Measurements from ENCODE around the gene NOTCH1.

DNA sequence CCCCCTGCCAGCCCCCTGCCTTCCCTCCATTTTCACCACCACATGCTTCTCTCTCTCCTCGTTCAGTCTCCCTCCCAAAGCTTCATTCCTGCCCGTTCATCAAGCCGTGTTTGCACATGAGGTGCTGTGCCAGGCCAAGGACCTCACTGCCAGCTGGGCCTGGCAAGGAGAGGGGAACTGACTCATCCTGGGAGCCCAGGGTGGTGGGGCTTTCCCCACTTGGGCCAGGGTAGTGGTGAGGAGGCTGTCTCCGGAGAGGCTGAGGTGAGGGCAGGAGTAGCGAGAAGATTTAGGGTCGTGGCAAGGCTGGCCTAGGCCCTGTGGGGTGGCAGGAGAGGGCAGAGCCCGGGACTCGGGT, 30.4 kb upstream of the NOTCH1 start:
- TF ChIP-seq, protein P1, sequence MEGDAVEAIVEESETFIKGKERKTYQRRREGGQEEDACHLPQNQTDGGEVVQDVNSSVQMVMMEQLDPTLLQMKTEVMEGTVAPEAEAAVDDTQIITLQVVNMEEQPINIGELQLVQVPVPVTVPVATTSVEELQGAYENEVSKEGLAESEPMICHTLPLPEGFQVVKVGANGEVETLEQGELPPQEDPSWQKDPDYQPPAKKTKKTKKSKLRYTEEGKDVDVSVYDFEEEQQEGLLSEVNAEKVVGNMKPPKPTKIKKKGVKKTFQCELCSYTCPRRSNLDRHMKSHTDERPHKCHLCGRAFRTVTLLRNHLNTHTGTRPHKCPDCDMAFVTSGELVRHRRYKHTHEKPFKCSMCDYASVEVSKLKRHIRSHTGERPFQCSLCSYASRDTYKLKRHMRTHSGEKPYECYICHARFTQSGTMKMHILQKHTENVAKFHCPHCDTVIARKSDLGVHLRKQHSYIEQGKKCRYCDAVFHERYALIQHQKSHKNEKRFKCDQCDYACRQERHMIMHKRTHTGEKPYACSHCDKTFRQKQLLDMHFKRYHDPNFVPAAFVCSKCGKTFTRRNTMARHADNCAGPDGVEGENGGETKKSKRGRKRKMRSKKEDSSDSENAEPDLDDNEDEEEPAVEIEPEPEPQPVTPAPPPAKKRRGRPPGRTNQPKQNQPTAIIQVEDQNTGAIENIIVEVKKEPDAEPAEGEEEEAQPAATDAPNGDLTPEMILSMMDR (IDR thresholded peaks at IDR 0.05; ENCODE audit: low read depth, low read length) = no peak
- TF ChIP-seq EZH2phosphoT487 (IDR thresholded peaks at IDR 0.05; ENCODE audit: low read depth) = no peak
